Smooth muscle cell (in vitro differentiated cells): ENCODE results near the gene CMTM5. TPM values are rescaled to one million over a fixed set of nuclear protein-coding genes. Genes with fewer than 3 reads are reported as not detected.
"Not testable (repeated sequence)": the region's sequence is repeated elsewhere in the genome, so short reads cannot be mapped to it uniquely, and the experiment has no call there.

ENCODE experiments used
- DNase-seq: peaks from one replicate; lab custom pipeline; 2025; ENCODE audit not compliant: unreplicated experiment; lab: John Stamatoyannopoulos, UW
- H2AFZ ChIP-seq: fragments of 200-600 bp; sonication (generic); 2 replicates; pipeline ENCODE4 v1.6.0; 2016; ENCODE audit warnings: antibody characterized with exemption, low read depth, mild to moderate bottlenecking
- H3F3A ChIP-seq: fragments of 200-600 bp; sonication (generic); 2 replicates; pipeline ENCODE4 v1.6.0; 2017; ENCODE audit warnings: antibody characterized with exemption, low read depth
- H3K27ac ChIP-seq: fragments of 200-600 bp; sonication (generic); 2 replicates; pipeline ENCODE4 v1.5.1; 2016; ENCODE audit warnings: low read depth, mild to moderate bottlenecking
- H3K27me3 ChIP-seq: fragments of 200-600 bp; sonication (generic); 2 replicates; pipeline ENCODE4 v1.6.1; 2016; ENCODE audit warnings: low read depth, mild to moderate bottlenecking
- H3K36me3 ChIP-seq: fragments of 200-600 bp; sonication (generic); 2 replicates; pipeline ENCODE4 v1.5.1; 2016; ENCODE audit warnings: low read depth
- H3K4me1 ChIP-seq: fragments of 200-600 bp; sonication (generic); 2 replicates; pipeline ENCODE4 v1.5.1; 2016; ENCODE audit warnings: low read depth
- H3K4me2 ChIP-seq: fragments of 200-600 bp; sonication (generic); 2 replicates; pipeline ENCODE4 v1.6.0; 2016; ENCODE audit warnings: mild to moderate bottlenecking
- H3K4me3 ChIP-seq: fragments of 200-600 bp; sonication (generic); 2 replicates; pipeline ENCODE4 v1.5.1; 2016; ENCODE audit warnings: mild to moderate bottlenecking
- H3K79me2 ChIP-seq: fragments of 200-600 bp; sonication (generic); 2 replicates; pipeline ENCODE4 v1.6.0; 2016; ENCODE audit warnings: low read depth, mild to moderate bottlenecking
- H3K9ac ChIP-seq: fragments of 200-600 bp; sonication (generic); 2 replicates; pipeline ENCODE4 v1.6.0; 2016; ENCODE audit warnings: low read depth
- H3K9me3 ChIP-seq: fragments of 200-600 bp; sonication (generic); replicated peaks from 2 replicates; pipeline ENCODE4 v1.5.1; 2016; ENCODE audit warnings: low read depth
- H4K20me1 ChIP-seq: fragments of 200-600 bp; sonication (generic); 2 replicates; pipeline ENCODE4 v1.6.0; 2016; ENCODE audit warnings: low read depth
- CTCF ChIP-seq: fragments of 200-600 bp; sonication (generic); IDR thresholded peaks from 2 replicates; pipeline ENCODE4 v1.5.1; 2017; ENCODE audit warnings: borderline replicate concordance, mild to moderate bottlenecking, antibody characterized with exemption; ENCODE audit not compliant: insufficient read depth, poor library complexity, severe bottlenecking
- WGBS: methylation state at CpG from one replicate; pipeline ENCODE4 v1.1.7; 2016; ENCODE audit warnings: low lambda C conversion rate; 5-methylcytosine and 5-hydroxymethylcytosine counted together
- polyA plus RNA-seq: library from polyadenylated mRNA; unstranded; fragments of >200 nt; fragmentation: Nextera tagmentation; extraction: Ambion mirVana; gene quantifications from 2 replicates; pipeline ENCODE4 v1.2.1, GENCODE V29; 2016
- total RNA-seq: library from RNA; depleted of rRNA; stranded (reverse); fragments of >200 nt; gene quantifications from 2 replicates; pipeline ENCODE4 v1.2.3, GENCODE V29; 2014

The CMTM5 gene
- total and polyA plus RNA-seq, 2 experiments from 2014 or later: 0.59 TPM; not detected in 1

- no peak for DNase-seq
- Histone ChIP-seq H3K4me1 (no peaks in the 10 kb centered on the region), H3K4me2 (no peak overlapping the region), H3K9ac (no peak overlapping the region), H4K20me1 (no peaks in the 10 kb centered on the region), H2AFZ (peak overlapping the region; percentile 41), H3K4me3 (no peak overlapping the region), H3K27me3 (no peaks in the 10 kb centered on the region), H3F3A (no peaks in the 10 kb centered on the region), H3K9me3 (no peaks in the 10 kb centered on the region), H3K36me3 (no peaks in the 10 kb centered on the region), H3K27ac (peak overlapping the region; percentile 13), H3K79me2 (no peaks in the 10 kb centered on the region)
- TF ChIP-seq CTCF: no peak
- WGBS: 42% methylated on average over 6 of the region's 6 CpGs
These were observed 22.7 kb downstream of the CMTM5 start for GRCh38 chr14:23399591-23399990.

GRCh38 chr14:23400496-23401149 lies 23.8 kb downstream of the CMTM5 start:
- H3K4me2 ChIP-seq, H3K79me2 ChIP-seq, H3F3A ChIP-seq, H3K4me1 ChIP-seq, H3K9ac ChIP-seq, DNase-seq, H2AFZ ChIP-seq, H3K27me3 ChIP-seq, H4K20me1 ChIP-seq, H3K36me3 ChIP-seq, H3K9me3 ChIP-seq, H3K27ac ChIP-seq, H3K4me3 ChIP-seq: not testable (repeated sequence)
- WGBS: 96% methylated on average over 16 of the region's 16 CpGs

GRCh38 chr14:23401291-23401690 lies 24.4 kb downstream of the CMTM5 start:
- no peaks in the 10 kb centered on the region for H3K27me3 ChIP-seq
- no peaks in the 10 kb centered on the region for H3K36me3 ChIP-seq
- H3K79me2 ChIP-seq: no peaks in the 10 kb centered on the region
- no peak for DNase-seq
- H3K4me2 ChIP-seq: no peak overlapping the region
- H3F3A ChIP-seq: no peaks in the 10 kb centered on the region
- no peaks in the 10 kb centered on the region for H3K9me3 ChIP-seq
- H3K9ac ChIP-seq: no peak overlapping the region
- H3K4me3 ChIP-seq: no peak overlapping the region
- no peak overlapping the region for H2AFZ ChIP-seq
- no peaks in the 10 kb centered on the region for H3K4me1 ChIP-seq
- 93% methylated on average over 4 of the region's 4 CpGs for WGBS
- no peak for TF ChIP-seq CTCF
- H3K27ac ChIP-seq: no peak overlapping the region
- no peaks in the 10 kb centered on the region for H4K20me1 ChIP-seq

GRCh38 chr14:23402296-23403138 lies 25.7 kb downstream of the CMTM5 start:
- Histone ChIP-seq H3K4me1 (no peaks in the 10 kb centered on the region), H3K9me3 (no peaks in the 10 kb centered on the region), H3K9ac (no peak overlapping the region), H3K4me2 (no peak overlapping the region), H3K36me3 (no peaks in the 10 kb centered on the region), H3K79me2 (no peaks in the 10 kb centered on the region), H3K27me3 (peaks cover 7% of the 10 kb centered on the region), H4K20me1 (no peaks in the 10 kb centered on the region), H3F3A (no peaks in the 10 kb centered on the region), H2AFZ (no peak overlapping the region), H3K4me3 (no peak overlapping the region), H3K27ac (no peak overlapping the region)
- no peak for TF ChIP-seq CTCF
- WGBS: 81% methylated on average over 23 of the region's 25 CpGs
- no peak for DNase-seq
